PC-9 (cell line): ENCODE results near the gene DGKD. TPM values are rescaled to one million over a fixed set of nuclear protein-coding genes. Genes with fewer than 3 reads are reported as not detected.
A peak's percentile ranks its signal among the peaks of the same experiment; 100 is the strongest.

Experiments used
- BruUV-seq: library from RNA; stranded (reverse); fragments of 400-500 nt; replicated peaks from 2 replicates; lab custom pipeline; 2021; lab: Mats Ljungman, UMichigan
- CTCF ChIA-PET: fragments of 300-600 bp; sonication (Branson Sonifier 250); formaldehyde crosslinking; loops from one replicate; lab custom pipeline; 2022; ENCODE audit warnings: antibody characterized with exemption; lab: Charles Lee
- POLR2A ChIA-PET: fragments of 300-600 bp; sonication (Branson Sonifier 250); formaldehyde crosslinking; loops from one replicate; lab custom pipeline; 2022; ENCODE audit warnings: antibody characterized with exemption; ENCODE audit not compliant: unreplicated experiment; lab: Charles Lee
- DNase-seq, 2 experiments: peaks; one replicate each; pipeline versions ENCODE4 v3.0.0 to v3.0.0-alpha.2; 2015 to 2022; ENCODE audit warnings: mixed read lengths in 1 of 2
- H2AFZ ChIP-seq: fragments of 200-600 bp; sonication (generic); 2 replicates; pipeline ENCODE4 v1.8.1; 2017; ENCODE audit warnings: antibody characterized with exemption
- H3F3A ChIP-seq: fragments of 200-600 bp; sonication (generic); 2 replicates; pipeline ENCODE4 v1.8.1; 2017; ENCODE audit warnings: antibody characterized with exemption, mild to moderate bottlenecking, low read depth; ENCODE audit not compliant: insufficient read depth
- H3K27ac ChIP-seq: fragments of 200-600 bp; sonication (generic); 2 replicates; pipeline ENCODE4 v1.6.1; 2016; ENCODE audit warnings: mixed run types
- H3K27me3 ChIP-seq: fragments of 200-600 bp; sonication (generic); 2 replicates; pipeline ENCODE4 v1.6.1; 2016; ENCODE audit warnings: low read depth, mixed run types; ENCODE audit not compliant: insufficient read depth
- H3K36me3 ChIP-seq: fragments of 200-600 bp; sonication (generic); 2 replicates; pipeline ENCODE4 v1.6.1; 2016; ENCODE audit warnings: low read depth, mixed run types
- H3K4me1 ChIP-seq: fragments of 200-600 bp; sonication (generic); replicated peaks from 2 replicates; pipeline ENCODE4 v1.6.1; 2016; ENCODE audit warnings: mixed run types; ENCODE audit not compliant: insufficient read depth
- H3K4me2 ChIP-seq: fragments of 200-600 bp; sonication (generic); 2 replicates; pipeline ENCODE4 v1.6.1; 2017; ENCODE audit warnings: mixed run types
- H3K4me3 ChIP-seq: fragments of 200-600 bp; sonication (generic); 2 replicates; pipeline ENCODE4 v1.6.1; 2016; ENCODE audit warnings: mixed run types
- H3K79me2 ChIP-seq: fragments of 200-600 bp; sonication (generic); 2 replicates; pipeline ENCODE4 v1.6.1; 2017; ENCODE audit warnings: low read depth, mixed run types
- H3K9me2 ChIP-seq: fragments of 200-600 bp; sonication (generic); 2 replicates; pipeline ENCODE4 v1.8.1; 2017; ENCODE audit warnings: mild to moderate bottlenecking; ENCODE audit not compliant: insufficient read depth
- H3K9me3 ChIP-seq: fragments of 200-600 bp; sonication (generic); 2 replicates; pipeline ENCODE4 v1.8.1; 2016; ENCODE audit warnings: low read depth; ENCODE audit not compliant: insufficient read depth
- H4K20me1 ChIP-seq: fragments of 200-600 bp; sonication (generic); 2 replicates; pipeline ENCODE4 v1.8.1; 2017; ENCODE audit not compliant: insufficient read depth
- CTCF ChIP-seq: fragments of 200-600 bp; sonication (generic); conservative IDR thresholded peaks from 2 replicates; pipeline ENCODE4 v1.6.1; 2017; ENCODE audit warnings: mixed run types, antibody characterized with exemption, mild to moderate bottlenecking, moderate library complexity
- EZH2 ChIP-seq: fragments of 200-600 bp; sonication (generic); IDR thresholded peaks from 2 replicates; pipeline ENCODE4 v1.8.0; 2017; ENCODE audit warnings: antibody characterized with exemption, low read depth
- intact Hi-C: fragments of 100-400 bp; cut with micrococcal nuclease; formaldehyde crosslinking; loops from one replicate; pipeline ENCODE4 v1.10.0; 2022; ENCODE audit not compliant: unreplicated experiment
- total RNA-seq: library from RNA; stranded (reverse); gene quantifications from 2 replicates; pipeline ENCODE4 v1.2.3, GENCODE V29; 2021

DGKD gene
- total RNA-seq, 1 experiment from 2014 or later = 59.5 TPM

- Histone ChIP-seq H3K36me3 (peaks cover 23% of the 10 kb centered on the region), H3F3A (peaks cover 34% of the 10 kb centered on the region), H3K27ac (no peak overlapping the region), H2AFZ (no peak overlapping the region), H3K79me2 (peaks cover 42% of the 10 kb centered on the region), H3K4me3 (no peak overlapping the region), H4K20me1 (no peaks in the 10 kb centered on the region), H3K9me2 (no peaks in the 10 kb centered on the region), H3K27me3 (no peaks in the 10 kb centered on the region), H3K4me2 (no peak overlapping the region), H3K4me1 (peaks cover 30% of the 10 kb centered on the region), H3K9me3 (peaks cover 23% of the 10 kb centered on the region)
- TF ChIP-seq EZH2 (no peak), CTCF (no peak)
- ChIA-PET POLR2A (no interaction called here), CTCF (no interaction called here)
- no TSS peak for BruUV-seq
- no peak for DNase-seq
- intact Hi-C loops = loop anchor here (5.0 to 10.0 kb wide), 3 partner anchors 58 to 425 kb away; partner anchors contain the start of genes DGKD and UGT1A6
Measured at GRCh38 chr2:233410196-233410760, 56.0 kb downstream of the DGKD start.

GRCh38 chr2:233411162-233411561 lies 56.9 kb downstream of the DGKD start:
- BruUV-seq = no TSS peak
- TF ChIP-seq CTCF = no peak
- no peak for TF ChIP-seq EZH2

GRCh38 chr2:233412405-233412804 lies 58.1 kb downstream of the DGKD start:
- Histone ChIP-seq H3K36me3 (peaks cover 14% of the 10 kb centered on the region), H3K9me3 (peaks cover 23% of the 10 kb centered on the region), H3K4me1 (peaks cover 38% of the 10 kb centered on the region), H3K9me2 (no peaks in the 10 kb centered on the region), H3K4me2 (no peak overlapping the region), H3K79me2 (peaks cover 63% of the 10 kb centered on the region), H3K27ac (peak overlapping the region; percentile 88), H3K27me3 (no peaks in the 10 kb centered on the region), H3F3A (peaks cover 38% of the 10 kb centered on the region), H4K20me1 (no peaks in the 10 kb centered on the region), H3K4me3 (no peak overlapping the region), H2AFZ (no peak overlapping the region)
- BruUV-seq = no TSS peak
- TF ChIP-seq CTCF (no peak), EZH2 (no peak)
- POLR2A ChIA-PET = no interaction called here
- DNase-seq = no peak
- CTCF ChIA-PET = interaction anchor here (1.2 kb wide), 1 partner anchor 31 kb away, joined by 3 read pairs; no protein-coding TSS in a partner anchor
- intact Hi-C loops = loop anchor here (2.0 to 10.0 kb wide), 4 partner anchors 60 to 428 kb away; partner anchors contain the start of genes DGKD and UGT1A6

More at GRCh38 chr2:233411162-233411561, 56.9 kb downstream of the DGKD start:
- no peak for DNase-seq
- H3K79me2 ChIP-seq = peaks cover 51% of the 10 kb centered on the region
- H2AFZ ChIP-seq = no peak overlapping the region
- H3K4me3 ChIP-seq = no peak overlapping the region
- no peaks in the 10 kb centered on the region for H3K9me2 ChIP-seq
- no peak overlapping the region for H3K4me2 ChIP-seq
- H3K9me3 ChIP-seq = peaks cover 23% of the 10 kb centered on the region
- peaks cover 38% of the 10 kb centered on the region for H3K4me1 ChIP-seq
- no peak overlapping the region for H3K27ac ChIP-seq
- ChIA-PET CTCF (no interaction called here), POLR2A (no interaction called here)
- no peaks in the 10 kb centered on the region for H4K20me1 ChIP-seq
- no peaks in the 10 kb centered on the region for H3K27me3 ChIP-seq
- intact Hi-C loops = loop anchor here (5.0 to 10.0 kb wide), 3 partner anchors 59 to 426 kb away; partner anchors contain the start of genes DGKD and UGT1A6
- peaks cover 23% of the 10 kb centered on the region for H3K36me3 ChIP-seq
- H3F3A ChIP-seq = peaks cover 38% of the 10 kb centered on the region
